Heart left ventricle (tissue), 13 donors: ENCODE measurements around the gene COX7A2L.

Source experiments
- POLR2A ChIP-seq, 2 donors: fragments of 450-650 bp; IDR thresholded peaks; one replicate each; pipeline ENCODE4 v1.6.1; 2017; ENCODE audit warnings: antibody characterized with exemption in 2 of 2, mild to moderate bottlenecking in 2 of 2, moderate library complexity in 2 of 2
- TF ChIP-seq, protein P1 (sequence below), 12 donors: fragments of 200-600 bp; sonication (generic) in 4 of 12; IDR thresholded peaks; one replicate each; pipeline versions ENCODE4 v1.5.0 to v1.8.0; 2018 to 2022; ENCODE audit warnings: antibody characterized with exemption in 12 of 12, mild to moderate bottlenecking in 5 of 12
- donor health status: ischemic (EF 13 %, LVEDD 7.1; RV severe dilation, severe dysfunction).
- donor health status: DM: no; HTN: yes; CAD: no.
- donor health status: DM: no; HTN: no; CAD: no.
- donor health status: ischemic (EF 25% LVEDD 6.9; RV normal size, moderate dysfunction).
- donor health status: ischemic (EF 25% LVEDD 5.7; RV mildly dilated, moderate dysfunction).
- donor health status: ischemic (EF 35%, LVEDD 5.7; RV mildly dilated, moderate dysfunction).
- donor health status: nonischemic (EF 11% LVEDD 7.7; RV severe dilation, severe dysfunction).
- donor health status: DM: yes; HTN: yes; CAD: no.
- donor health status: PGD.
- donor health status: ischemic (EF 29% LVEDD 5.4; RV normal size, mild dysfunction).
- donor health status: nonischemic (EF 23%, LVEDD 6.1; RV moderate dilation, normal function).

- TF ChIP-seq, protein P1, sequence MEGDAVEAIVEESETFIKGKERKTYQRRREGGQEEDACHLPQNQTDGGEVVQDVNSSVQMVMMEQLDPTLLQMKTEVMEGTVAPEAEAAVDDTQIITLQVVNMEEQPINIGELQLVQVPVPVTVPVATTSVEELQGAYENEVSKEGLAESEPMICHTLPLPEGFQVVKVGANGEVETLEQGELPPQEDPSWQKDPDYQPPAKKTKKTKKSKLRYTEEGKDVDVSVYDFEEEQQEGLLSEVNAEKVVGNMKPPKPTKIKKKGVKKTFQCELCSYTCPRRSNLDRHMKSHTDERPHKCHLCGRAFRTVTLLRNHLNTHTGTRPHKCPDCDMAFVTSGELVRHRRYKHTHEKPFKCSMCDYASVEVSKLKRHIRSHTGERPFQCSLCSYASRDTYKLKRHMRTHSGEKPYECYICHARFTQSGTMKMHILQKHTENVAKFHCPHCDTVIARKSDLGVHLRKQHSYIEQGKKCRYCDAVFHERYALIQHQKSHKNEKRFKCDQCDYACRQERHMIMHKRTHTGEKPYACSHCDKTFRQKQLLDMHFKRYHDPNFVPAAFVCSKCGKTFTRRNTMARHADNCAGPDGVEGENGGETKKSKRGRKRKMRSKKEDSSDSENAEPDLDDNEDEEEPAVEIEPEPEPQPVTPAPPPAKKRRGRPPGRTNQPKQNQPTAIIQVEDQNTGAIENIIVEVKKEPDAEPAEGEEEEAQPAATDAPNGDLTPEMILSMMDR (IDR thresholded peaks at IDR 0.05) = no peak
- TF ChIP-seq POLR2A (IDR thresholded peaks at IDR 0.05) = no peak
These were observed 28.4 kb downstream of the COX7A2L start for GRCh38 chr2:42332575-42332974.
